GM18907 (cell line): ENCODE measurements around the gene PLPP1.

Experiments used
- ATAC-seq: cut with Tn5 transposase; IDR thresholded peaks from one replicate; pipeline ENCODE4 v1.9.1; 2021; ENCODE audit warnings: mild to moderate bottlenecking, moderate library complexity; ENCODE audit not compliant: unreplicated experiment

The PLPP1 gene

DNA sequence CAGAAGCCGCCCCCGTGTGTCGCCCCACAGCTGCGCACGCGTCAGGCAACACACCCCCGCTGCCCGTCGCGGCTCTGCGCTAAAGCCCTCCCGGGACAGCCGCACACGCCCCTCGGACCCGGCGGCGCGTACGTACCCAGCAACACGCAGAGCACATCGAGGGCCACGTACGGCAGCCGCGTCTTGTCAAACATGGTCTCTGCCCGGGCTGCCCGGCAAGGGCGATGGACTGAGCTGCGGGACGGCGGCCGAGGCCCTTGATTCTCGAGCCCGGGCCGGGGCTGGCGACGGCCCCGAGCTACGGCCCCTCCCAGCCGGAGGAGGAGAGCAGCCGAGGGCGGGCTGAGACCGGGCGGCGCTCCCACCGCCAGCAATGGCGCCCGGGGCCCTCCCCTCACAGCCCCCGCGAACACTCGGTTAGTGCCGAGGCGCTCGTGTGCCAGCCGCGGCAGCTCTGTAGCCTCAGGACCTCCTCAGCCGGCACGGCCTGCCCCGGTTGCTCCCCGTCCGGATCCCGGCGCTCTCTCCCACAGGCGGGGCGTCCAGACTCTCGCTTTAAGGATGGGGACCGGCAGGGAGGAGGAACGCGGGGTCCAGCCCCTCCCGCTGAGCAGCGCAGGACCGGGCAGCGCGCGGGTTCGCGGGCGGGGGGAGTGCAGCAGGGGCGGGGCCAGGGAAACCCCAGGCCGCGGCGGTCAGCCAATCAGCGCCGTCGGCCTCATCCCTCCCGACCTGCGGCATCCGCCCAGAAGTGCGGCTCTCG is at the start of gene PLPP1:
TSS of gene PLPP1 (minus strand) at position 529 of the 763 bp plus-strand sequence. CDS start at position 194, 335 bp downstream.
- ATAC-seq, result peak; percentile 83

DNA sequence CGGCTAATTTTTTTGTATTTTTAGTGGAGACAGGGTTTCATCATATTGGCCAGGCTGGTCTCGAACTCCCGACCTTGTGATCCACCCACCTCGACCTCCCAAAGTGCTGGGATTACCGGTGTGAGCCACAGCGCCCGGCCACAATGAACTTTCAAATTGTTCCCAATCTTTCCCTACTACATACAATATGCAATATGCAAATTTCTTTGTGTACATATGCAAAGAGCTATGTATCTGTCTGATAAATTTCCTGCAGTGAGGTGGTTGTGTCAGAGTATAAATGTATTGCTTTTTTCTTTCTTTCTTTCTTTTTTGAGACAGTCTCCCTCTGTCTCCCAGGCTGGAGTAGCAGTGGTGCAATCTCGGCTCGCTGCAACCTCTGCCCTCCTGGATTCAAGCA is 48.8 kb upstream of the PLPP1 start:
- ATAC-seq, result no peak

DNA sequence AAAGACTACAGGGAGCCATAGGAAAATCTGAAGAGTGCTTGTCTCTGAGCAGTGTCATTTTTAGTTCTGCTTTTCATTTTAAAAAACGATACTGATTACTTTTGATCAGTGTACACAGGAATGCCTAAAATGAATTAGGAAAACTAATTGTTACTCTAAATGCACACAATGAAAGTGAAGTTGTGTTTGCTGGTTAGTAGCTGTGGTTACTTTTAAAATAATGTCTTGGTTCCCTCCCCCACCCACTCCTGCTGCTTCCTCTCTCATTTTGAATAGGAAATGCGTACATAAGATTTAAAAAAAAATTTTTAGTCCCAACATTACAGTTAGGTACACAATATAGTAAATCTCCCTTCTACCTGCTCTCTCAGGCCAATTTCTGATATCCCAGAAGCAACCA is 47.5 kb upstream of the PLPP1 start:
- ATAC-seq, result no peak

DNA sequence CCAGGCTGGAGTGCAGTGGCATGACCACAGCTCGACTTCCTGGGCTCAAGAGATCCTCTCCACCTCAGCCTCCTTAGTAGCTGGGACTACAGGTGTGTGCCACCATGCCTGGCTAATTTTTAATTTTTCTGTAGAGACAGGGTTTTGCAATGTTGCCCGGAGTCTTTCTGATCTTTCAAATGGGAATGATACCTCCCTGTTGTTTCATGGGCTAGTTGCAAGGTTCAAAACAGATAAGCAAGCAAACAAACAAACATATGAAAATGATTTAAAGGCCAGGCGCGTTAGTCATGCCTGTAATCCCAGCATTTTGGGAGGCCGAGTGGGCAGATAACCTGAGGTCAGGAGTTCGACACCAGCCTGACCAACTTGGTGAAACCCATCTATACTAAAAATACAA is 45.3 kb upstream of the PLPP1 start:
- no peak for ATAC-seq

DNA sequence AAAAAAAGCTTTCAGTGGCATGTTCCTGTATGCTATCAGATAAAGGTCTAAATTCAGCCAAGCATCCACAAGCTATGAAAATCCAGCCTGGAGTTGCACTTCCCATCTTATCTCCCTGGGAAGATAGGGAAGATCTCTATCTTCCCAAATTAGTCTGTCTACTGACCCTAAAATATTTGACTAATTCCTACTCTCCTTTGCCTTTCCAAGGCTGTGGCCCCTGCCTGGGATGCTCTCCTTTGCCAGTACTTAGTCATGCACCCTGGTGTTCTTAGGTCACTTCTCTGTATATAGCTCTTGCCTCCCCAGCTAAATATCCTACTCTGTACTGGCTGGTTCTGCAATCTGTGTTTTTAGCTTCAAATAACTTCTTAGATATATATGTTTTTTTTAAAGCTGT is 44.0 kb upstream of the PLPP1 start:
- ATAC-seq, result no peak

DNA sequence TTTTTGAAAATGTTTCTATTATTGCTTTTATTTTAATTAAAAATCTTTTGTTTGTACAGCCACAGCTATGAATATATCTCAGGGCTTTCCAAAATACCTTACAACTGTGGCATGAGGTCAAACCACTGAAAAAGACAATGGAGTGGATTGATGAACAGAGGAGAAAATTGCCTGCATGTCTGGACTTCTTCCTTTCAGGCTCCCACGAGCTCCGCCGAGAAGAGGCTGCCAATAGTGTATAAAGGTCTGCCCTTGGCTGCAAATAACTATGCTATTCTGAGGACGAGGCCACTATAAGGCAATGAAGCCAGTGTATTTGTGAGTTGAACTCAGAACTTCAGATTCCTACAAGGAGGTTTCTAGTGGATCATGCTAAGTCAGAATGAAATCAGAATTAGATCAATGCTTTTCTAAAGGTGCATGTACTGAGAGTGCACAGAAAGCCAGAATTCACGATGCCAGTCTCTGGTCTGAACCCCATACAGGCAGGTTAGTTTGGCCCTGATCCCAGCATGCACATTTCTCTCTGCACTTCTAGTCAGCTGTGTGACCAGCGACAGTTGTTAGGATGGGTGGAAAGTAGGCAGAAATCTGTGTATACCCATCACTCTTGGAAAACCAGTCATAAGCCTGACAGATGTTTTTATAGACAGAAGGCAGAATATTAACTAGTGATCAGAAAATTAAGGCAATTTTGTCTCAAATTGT is 42.7 kb upstream of the PLPP1 start:
- ATAC-seq, result no peak

DNA sequence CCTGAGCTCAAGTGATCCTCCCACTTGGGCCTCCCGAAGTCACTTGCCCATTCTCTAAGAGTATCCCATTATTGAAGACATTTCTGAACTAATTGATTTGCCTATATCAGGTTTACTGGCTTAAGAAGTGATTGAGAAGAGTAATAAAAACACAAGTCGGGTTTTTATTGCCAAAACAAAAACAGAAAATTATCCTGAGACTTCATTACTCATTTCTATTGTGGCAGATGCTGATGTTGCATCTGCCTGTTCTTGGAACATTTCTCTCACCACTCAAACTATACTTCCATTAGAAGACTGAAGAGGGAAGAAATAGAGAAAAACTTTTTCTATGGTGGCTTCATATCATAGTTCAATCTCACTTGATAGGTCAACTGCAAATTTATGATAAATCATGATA is 41.9 kb upstream of the PLPP1 start:
- ATAC-seq, result no peak

DNA sequence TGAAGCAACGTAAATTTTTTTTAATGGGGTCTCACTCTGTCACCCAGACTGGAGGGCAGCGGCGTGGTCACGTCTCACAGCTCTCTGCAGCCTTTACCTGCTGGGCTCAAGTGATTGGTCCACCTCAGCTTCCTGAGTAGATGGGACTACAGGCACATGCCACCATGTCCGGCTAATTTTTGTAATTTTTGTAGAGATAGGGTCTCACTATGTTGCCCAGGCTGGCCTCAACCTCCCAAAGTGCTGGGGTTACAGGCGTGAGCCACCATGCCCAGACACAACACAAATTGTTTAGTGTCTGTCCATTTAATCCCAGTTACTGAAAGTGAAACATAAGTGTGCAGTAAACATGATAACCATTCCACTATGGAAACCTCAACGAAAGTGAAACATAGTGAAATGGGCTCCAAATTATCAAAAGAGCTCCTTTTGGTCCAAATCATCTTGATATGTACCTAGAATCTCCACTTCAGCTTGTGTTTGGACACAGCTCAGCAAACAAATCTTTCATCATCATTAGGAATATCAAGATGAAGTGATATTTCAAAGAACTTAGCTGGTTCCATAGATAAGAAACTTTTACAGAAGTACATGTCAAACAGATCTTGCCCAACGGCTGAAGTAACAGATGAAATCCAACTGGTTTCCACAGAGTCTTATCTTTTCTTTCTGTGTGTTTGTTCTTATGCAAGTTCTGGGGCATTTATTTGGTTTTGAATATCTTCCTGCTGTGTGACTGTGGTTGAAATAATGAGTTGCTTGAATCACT is 41.2 kb upstream of the PLPP1 start:
- no peak for ATAC-seq

DNA sequence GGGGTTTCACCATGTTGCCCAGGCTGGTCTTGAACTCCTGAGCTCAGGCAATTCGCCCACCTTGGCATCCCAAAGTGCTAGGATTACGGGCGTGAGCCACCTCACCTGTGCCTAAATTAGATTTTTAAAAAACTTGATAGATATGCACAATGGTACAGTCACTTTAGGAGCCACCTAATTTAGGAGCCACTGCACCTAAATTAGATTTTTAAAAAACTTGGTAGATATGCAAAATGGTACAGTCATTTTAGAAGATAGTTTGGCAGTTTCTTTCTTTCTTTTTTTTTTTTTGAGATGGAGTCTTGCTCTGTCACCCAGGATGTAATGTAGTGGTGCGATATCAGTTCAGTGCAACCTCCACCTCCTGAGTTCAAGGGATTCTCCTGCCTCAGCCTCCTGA is 37.8 kb upstream of the PLPP1 start:
- no peak for ATAC-seq

DNA sequence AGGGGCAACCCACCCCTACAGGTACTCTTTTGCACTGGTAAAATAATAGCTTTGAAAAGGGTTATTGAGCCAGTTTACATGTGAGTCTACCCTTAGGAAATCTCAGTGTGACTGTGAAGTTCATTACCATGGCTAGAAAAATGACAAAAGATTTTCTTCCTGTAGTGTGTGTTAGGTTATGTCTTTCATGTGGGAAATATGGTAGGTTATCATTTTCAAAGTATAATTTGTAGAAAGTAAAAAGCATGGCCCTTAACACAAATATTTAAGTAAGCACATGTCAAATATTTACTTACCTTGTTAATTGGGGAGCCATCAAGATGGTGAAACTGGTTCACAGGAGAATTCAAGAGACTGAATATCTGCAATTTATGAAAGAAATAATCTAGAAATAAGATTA is 37.3 kb upstream of the PLPP1 start:
- no peak for ATAC-seq

DNA sequence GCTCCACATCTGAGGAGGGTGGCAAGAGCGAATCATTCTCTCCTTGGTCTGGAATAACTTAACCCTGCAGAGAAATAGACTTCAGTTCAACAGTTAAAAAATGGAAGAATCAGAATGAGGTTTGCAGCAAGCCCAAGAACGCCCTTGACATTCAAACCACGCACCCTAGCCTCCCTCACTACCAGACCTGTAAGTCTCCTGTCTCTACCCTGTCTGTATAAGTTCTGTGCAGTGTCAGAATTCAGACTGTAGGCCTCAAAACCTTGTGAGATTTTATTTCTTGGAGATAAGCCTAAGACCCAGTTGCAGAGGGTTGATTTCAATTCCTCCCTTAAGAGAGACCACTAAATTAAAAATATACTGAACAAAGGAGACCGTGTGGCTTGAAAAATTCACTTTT is 35.8 kb upstream of the PLPP1 start:
- ATAC-seq, result no peak

DNA sequence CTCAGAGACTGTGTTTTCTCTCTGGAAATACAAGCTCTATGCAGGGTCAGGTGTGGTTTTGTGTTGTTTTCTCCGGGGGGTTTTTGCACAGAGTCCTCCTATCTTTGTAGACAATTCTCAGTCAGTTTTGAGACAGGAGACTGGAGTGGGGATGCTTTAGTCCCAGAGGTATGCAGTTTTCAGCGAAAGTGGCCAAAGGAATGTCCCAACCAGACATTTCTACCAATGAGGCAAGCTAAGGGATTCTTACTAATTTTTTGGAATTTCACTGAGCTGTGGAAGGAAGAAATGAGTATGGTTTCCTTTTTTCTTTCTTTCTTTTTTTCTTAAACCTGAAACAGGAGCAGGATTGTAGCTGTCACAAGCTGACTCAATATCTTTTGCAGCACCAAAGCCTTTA is 35.3 kb upstream of the PLPP1 start:
- no peak for ATAC-seq

DNA sequence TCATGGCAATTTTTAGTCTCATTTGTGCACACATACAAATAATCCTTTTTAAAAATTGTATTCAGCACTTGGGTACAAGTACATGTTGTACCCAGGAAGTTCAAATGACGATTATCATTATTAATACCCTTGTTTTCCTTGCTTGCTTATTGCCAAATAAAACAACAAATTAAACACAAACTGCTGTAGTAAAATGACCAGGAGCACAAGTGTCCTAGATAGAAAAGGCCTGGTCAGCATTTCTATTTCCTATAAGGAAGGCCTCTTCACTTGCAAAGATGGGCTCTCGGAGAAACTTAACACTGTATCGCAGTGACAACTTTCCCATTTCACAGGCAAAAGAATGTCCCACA is 34.7 kb upstream of the PLPP1 start:
- ATAC-seq, result no peak

DNA sequence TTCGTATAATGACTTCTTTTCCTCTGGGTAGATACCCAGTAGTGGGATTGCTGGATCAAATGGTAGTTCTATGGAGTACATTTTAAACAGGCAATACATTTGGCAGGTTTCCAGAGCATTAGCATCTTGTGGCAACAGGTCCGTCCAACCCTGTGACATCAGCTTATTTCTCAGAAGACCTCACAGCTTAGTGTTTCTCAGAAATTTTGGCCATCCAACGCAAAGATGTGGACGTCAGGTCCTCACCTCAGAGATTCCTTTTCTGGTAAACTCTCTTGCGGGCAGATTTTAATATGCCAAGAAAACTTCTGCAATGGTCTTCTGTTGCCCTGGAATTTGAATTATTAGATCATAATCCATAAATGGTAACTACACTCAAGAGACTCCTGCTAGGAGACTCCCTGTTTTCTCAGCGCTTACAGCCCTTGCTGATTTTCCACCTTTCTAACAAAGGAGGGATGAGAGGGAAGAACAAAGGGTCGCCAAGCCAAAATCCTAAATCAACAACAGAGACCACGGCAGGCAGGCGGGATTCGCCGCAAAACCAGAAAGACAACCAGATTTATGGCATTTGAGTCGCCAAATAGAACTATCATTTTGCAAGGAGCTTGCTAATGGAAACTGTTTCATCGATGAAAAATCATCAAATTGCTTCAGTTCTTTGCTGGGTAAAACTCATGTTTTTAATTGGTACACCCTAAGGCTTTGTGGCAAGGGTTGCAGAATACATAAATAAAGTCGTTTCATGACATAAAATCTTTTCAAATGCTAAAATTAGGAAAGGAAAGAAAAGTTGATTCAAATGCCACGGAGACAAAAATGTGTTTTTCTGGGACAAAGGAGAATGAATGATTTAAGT is 34.1 kb upstream of the PLPP1 start:
- no peak for ATAC-seq

DNA sequence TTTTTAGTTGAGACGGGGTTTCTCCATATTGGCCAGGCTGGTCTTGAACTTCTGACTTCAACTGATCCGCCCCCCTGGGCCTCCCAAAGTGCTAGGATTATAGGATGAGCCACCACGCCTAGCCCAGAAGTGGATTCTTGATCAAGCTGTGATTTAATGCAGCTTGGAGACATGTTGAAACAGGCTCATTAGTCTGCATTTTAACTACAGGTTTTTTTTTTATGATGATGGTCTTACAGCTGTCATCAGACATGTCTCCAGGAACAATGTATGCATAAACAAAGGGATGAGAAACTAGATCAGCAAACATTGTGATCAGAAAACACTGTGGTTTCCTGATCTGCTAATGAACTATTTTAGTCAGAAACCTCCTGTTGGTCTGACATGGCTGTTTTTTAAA is 30.0 kb upstream of the PLPP1 start:
- no peak for ATAC-seq

DNA sequence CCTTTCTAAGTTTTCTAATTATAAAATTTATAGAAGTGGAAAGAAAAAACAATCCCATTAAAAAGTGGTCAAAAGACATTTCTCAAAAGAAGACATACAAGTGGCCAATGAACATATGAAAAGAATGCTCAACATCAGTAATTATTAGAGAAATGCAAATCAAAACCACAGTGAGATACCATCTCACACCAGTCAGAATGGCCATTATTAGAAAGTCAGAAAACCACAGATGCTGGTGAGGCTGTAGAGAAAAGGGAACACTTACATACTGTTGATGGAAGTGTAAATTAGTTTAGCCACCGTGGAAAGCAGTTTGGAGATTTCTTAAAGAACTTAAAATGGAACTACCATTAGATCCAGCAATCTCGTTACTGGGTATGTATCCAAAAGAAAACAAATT is 23.7 kb upstream of the PLPP1 start:
- no peak for ATAC-seq

DNA sequence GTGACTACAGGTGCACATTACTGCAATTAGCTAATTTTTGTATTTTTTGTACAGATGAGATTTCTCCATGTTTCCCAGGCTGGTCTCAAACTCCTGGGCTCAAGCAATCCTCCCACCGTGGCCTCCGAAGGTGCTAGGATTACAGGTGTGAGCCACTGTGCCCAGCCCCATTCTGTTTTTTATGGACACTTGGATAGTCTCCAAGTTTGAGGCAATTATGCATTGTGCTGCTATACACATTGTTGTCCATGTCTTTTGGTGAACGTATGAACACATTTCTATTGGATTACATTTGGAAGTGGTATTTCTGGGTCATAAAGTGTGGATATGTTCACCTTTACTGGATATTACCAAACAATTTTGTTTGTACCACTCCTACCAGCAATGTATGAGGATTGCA is 22.4 kb upstream of the PLPP1 start:
- ATAC-seq, result no peak

DNA sequence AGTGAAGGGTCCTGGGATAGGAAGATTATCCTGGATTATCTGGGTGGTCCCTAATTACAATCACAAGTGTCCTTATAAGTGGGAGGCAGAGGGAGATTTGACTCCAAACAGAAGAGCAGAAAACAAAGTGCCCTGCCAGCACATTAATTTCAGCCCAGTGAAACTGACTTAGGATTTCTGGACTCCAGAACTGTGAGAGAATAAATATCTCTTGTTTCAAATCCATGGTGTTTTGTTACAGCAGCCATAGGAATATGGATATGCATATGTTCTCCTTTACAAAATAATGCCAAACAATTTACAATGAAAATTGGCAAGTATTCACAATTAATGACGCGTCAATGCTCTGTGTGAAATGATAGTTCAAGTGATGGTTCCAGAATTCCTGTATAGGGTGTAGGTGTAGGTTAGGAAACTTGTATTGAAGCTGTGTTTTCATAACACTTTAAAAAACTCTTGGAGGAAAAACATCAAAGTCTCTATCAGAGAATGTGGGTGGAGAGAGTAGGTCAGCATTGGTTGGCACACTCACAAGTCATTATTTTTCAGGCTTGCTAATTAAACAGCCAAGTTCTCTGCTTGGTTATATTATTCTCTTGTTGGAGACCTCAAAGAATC is 19.9 kb upstream of the PLPP1 start:
- no peak for ATAC-seq

DNA sequence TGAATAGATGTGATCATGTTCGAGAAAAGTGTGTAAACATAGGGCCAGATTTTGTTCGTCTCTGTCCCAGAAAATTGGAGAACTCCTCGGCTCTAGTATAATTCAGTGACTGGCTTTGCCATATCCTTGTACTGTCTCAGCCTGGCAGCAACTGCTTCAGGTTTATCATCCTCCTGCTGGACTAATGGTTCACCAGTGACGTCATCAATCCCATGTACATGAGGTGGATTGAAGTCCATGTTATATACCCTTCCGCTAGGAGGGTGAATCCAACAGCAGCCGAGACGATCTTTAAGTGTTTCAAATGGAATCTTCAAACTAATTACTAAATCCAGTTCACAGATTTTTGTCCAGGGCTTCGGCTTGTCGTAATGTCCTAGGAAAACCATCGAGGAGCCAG is 17.1 kb upstream of the PLPP1 start:
- ATAC-seq, result no peak

DNA sequence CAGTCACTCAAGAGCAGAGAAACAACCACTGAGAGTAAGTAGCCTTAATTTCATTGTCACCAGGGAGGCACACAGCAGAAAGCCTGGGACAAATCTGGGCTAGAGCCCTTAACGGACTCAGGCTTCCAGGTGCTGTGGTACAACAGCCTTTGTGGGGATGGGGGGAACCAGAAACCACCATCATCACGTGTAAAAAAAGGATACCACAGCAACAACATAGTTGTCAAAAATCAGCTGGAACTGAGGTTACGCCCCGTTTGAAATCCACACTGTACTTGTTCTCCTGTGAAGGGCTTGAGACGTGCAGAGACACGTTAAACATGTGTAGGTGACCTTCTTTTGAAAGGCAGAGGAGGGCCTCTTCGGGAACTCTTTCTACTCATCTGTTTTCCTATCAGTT is 16.6 kb upstream of the PLPP1 start:
- ATAC-seq, result no peak

DNA sequence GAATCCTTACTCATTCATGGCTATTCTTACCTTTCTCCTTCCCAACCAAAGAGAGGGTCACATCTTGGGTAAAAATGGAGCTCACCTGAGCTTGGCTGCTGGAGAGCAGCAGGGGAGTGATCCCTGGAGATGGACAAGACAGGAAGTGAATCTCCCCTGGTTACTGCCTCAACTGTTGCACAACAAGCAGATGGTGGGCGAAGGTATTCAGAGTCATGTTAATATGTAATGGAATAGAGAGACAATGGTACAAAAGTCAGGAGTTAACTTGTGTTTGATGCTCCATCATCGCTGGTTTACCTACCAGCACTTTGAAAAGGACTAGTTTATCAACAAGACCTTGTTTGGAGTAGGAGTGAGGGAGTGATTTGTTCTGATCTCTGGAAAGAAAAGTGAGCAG is 13.0 kb upstream of the PLPP1 start:
- ATAC-seq, result no peak
